LoVo (cell line): ENCODE data around the gene SMIM23.

Experiments used
- DNase-seq: peaks from one replicate; pipeline ENCODE4 v3.0.0-alpha.2; 2016; ENCODE audit warnings: low spot score

The SMIM23 gene

DNA sequence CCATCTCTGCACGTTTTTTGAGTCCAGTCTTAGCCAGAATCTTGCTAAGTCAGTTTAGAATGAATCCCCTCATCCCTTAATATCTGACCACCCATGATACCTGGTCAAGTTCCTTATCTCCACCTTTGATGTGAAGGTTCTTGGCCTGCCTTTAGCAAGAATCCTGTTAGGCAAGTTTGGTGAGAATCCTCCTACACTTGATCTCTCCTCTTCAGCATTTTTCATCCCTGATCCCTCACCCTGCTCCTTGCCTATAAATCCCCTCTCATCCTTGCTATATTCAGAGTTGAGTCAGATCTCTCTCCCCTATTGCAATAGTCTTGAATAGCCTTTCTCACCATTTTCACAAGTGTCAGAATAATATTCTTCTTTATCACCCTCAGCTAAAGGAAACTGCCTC is 31.0 kb downstream of the SMIM23 start:
- no peak for DNase-seq

GRCh38 chr5:171820561-171820960 is 34.9 kb downstream of the SMIM23 start:
- no peak for DNase-seq

GRCh38 chr5:171821286-171821685 is 35.7 kb downstream of the SMIM23 start:
- DNase-seq, result no peak

DNA sequence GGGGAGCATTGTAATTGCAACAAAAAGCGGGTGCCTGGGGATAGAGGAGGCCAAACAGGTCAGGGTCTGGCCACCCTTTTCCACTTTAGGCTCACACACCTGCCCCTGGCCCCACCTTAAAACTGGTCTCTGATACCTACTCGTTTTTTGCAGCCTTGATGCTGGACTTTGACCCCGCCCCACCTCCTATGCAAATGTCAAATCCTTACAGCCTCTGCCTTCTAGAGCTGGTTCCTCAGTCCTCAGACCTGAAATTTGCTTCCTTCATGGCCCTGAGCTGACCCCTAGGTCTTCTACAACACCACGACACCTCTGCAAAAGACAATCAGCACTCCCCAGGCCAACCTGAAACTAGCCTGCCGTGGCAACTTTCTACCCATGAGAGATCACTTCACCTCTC is 37.7 kb downstream of the SMIM23 start:
- peak; percentile 65 for DNase-seq

DNA sequence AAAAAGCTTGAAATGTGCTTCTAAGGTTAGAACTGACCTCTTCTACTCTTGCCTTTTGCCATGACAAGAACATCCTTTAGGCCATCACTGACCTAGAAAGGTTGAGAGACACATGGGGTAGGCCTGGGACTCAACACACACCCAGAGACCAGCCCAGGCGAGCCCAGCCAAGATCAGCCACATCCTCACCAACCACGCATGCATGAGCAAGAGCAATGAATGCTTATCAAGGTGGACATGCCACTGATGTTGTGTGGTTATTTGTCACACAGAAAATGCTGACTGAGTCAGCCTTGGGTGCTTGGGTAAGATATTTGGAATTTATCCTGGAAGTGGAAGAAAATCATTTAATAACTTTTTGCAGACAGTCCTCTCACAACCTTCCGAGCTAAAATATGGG is 39.4 kb downstream of the SMIM23 start:
- DNase-seq, result no peak

DNA sequence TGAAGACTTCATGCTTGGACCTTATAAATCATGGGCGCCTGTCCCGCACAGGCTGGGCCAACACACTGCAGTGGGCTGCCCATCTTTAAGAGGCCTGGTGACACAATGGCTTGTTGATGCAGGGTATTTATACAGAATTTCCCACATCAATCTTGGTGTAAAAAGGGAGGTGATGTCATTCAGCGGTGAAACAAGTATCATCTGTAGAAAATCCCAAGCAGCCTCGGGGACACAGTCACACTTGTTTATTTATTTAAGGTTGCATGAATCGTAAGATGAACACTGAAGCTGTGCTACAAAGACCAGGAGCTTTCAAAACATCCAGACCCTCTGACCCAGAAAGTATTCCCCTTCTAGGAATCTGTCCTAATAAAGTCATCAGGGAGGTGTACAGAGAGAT is 40.5 kb downstream of the SMIM23 start:
- DNase-seq, result no peak

DNA sequence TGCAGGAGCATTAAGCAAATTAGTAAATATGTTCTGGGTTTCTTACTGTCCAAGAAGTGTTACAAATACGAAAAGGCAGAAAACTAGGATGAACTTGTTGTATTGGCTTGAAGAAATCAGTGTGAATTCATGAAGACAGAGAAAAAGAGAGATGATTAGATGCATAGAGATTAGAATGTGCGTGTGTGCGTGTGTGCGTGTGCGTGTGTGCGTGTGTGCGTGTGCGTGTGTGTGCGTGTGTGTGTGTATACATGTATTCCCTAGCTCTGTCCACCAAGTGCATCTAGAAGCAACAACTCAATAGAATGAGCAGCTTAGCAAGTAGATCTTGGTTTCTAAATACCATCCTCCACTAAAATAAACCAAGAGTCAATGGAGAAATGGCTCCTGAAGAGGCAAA is 41.5 kb downstream of the SMIM23 start:
- DNase-seq, result no peak

DNA sequence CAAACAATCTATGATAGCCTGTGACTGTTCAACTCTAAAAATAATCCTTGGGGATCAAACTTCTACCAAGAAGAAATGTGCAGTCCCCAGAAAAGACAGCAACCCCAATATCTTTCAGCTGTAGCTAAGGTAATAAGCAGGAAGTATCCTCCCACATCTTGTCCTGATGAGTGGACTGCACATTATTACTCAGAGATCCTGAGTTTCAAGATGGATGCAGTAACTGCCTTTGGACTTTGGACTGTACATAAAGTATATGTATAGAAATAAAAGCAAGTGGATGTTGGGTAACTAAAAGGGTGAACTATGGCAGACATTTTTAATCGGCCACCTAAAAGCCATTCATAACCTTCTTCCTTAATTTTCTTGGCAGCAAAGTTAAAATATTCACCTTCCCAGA is 45.1 kb downstream of the SMIM23 start:
- DNase-seq, result peak; percentile 57

GRCh38 chr5:171832775-171833174 is 47.2 kb downstream of the SMIM23 start:
- no peak for DNase-seq

DNA sequence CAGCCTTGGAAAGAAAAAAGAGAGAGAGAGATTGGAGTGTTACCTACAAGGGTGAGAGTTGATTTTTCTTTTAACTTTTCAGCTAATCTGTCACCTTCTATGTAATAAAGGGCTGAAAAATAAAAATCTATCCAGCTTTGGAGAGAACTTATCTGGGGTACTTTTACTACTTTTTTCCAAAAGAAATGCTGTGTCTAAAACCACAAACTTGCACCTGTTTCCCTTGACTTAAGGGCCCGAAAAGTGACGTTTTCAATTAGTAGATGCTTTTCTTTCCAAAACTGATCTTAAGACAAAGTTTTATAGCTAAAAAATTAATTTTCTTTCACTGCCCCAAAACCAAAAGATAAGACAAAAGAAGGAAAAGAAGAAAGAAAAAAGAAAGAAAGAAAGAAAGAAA is 48.8 kb downstream of the SMIM23 start:
- DNase-seq, result no peak

DNA sequence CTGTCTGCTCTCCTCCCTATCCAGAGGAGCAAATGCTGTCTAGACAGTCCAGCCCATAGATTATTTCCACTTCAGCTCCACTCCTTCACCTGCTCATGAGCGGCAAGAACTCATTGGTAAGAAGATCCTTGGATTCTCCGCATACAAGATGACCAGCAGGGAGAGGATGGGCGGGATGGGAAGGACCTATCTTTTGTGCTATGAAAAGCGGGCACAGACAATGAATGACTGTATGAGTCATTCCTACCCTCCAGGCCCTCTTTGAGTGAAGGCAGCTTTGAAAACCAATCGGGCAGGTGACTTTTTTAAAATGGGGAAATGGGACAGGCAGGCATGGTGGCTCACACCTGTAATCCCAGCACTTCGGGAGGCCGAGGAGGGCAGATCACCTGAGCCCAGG is 49.4 kb downstream of the SMIM23 start:
- DNase-seq, result no peak

DNA sequence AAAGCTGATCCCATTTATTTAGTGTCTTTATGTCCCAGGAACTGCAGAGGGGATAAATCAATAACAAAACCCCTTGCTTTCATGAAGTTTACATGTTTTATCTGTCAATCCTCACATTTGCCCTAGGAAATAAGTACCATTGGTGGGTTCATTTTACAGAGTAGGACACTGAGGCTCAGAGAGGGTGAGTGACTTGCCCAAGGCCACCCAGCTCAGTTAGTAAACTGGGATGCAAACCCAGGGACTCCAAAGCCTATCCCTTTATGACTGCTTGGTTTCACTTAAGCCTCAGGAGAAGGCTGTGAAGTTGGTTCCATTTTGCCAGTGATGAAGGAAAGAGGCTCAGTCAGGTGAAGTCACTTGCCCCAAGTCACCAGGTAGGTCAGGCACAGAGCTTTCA is 51.9 kb downstream of the SMIM23 start:
- no peak for DNase-seq

DNA sequence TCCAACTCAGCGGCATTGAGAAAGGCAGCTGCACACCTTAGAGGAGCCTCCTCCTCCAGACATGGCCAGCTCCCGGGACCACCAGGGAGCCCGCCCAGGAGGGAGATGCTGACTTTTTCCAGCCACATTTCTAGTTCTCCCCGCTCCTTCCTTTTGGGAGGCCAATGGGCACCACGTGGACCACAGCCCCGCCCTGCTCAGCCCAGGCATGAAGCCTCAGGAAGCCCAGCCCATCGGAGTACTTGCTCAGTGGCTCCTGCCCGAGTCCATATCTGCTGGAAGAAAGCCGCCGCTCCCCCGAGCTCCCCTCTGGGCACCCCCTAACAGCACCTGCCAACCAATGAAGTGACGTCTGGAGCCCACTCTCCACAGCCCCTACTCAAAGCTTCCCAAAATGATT is 52.4 kb downstream of the SMIM23 start:
- DNase-seq, result no peak

GRCh38 chr5:171839112-171839511 is 53.5 kb downstream of the SMIM23 start:
- no peak for DNase-seq

GRCh38 chr5:171840066-171840465 is 54.4 kb downstream of the SMIM23 start:
- DNase-seq, result no peak
